ENCODE results near the gene BBS5.
A peak's percentile ranks its signal among the peaks of the same experiment; 100 is the strongest.
"Not testable (repeated sequence)": the region's sequence is repeated elsewhere in the genome, so short reads cannot be mapped to it uniquely, and the experiment has no call there.

BBS5 gene

DNA sequence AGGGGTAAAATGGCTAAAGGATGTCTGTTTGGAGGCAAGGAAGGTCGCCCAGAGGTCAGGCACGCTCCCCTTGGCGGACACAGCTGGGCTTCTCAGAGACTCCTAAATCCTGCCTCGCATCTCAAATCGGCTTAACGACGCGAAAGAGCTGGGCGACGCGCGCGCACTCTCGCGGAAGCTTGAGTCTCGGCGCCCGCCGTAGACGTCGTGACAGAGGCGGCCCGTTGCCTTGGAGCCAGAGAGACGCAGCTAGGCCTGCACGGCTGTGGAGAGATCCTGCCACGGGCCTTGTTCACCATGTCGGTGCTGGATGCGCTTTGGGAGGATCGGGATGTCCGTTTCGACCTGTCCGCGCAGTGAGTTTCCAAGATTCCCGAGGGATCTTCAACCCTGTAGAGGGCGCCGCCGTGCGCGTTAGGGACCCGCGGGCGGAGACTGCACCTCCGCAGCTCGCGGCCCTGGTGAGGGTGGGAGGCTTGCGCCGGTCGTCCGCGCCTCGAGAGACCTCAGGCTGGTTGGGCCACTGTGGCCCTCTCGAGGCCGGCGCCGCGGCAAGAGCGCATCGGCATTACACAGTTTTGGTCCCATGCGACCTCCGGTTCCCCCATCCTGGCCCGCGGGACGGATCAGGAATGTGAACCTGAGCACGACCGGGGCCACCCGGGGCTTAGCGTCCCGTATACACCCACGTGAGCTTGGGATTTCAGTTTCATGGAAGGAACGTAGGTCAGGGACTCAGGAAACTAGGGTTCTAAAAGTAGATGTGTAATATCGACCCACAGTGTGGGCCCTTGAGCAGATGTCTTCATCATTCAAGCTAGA lies at the start of gene BBS5:
Gene BBS5, plus strand, starts transcription at position 238 of the 822 bp plus-strand sequence. Its CDS starts 60 bp downstream, at position 298.
- DNase-seq = peak; percentile 77 to 84

DNA sequence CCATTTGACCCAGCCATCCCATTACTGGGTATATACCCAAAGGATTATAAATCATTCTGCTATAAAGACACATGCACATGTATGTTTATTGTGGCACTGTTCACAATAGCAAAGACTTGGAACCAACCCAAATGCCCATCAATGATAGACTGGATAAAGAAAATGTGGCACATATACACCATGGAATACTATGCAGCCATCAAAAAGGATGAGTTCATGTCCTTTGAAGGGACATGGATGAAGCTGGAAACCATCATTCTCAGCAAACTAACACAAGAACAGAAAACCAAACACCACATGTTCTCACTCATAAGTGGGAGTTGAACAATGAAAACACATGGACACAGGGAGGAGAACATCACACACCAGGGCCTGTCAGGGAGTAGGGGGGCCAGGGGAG lies 47.5 kb upstream of the BBS5 start:
- not testable (repeated sequence) for DNase-seq

DNA sequence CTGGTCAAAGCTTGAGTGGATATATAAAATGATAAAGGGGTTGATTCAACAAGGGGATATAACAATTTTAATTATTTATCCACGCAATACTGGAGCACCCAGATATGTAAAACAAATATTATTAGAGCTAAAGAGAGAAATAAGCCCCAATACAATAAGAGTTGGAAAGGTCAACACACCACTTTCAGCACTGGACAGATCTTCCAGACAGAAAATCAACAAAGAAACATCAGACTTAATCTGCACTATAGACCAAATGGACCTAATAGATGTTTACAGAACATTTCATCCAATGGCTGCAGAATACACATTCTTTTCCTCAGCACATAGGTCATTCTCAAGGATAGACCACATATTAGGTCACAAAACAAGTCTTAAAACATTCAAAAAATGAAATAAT lies 45.1 kb upstream of the BBS5 start:
- DNase-seq = not testable (repeated sequence)

GRCh38 chr2:169438466-169439072 lies 40.7 kb upstream of the BBS5 start:
- DNase-seq = no peak

DNA sequence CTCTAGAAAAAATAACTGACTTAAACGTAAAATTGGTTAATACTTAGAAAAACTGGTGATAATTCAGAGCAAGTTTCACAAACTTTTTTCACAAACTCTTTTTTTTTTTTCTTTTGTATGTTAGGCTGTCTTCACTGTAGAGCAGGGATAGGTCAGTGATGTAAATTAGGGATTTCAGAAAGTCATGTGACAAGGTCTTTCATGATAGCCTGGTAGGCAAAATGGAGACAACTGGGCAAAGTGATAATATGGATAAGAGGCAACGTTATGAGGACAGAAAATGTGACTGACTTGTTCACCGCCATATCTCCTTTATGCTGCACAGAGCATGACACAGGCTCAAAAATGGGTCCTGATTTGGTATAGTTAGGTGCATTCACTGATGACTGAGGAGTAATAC lies 39.4 kb upstream of the BBS5 start:
- no peak for DNase-seq

- no peak for DNase-seq
These were observed 32.8 kb upstream of the BBS5 start for GRCh38 chr2:169446452-169446851.

DNA sequence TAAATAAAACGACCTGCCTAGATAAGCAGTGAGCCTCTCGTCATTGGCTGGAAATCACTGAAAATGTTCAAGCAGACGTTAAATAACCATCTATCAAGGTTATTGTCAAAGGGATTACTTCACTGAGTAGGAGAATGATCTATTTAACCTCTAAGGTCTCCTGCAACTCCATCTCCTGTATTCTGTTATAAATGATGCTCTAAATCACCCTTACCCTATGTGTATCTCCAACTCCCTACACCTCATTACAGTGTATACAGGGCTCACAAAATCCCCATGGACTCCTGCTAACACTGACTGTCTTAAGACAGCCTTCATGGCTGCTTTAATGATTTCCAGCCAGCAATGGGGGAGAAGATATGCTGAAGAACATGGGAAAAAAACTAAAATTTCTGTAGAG lies 31.0 kb upstream of the BBS5 start:
- no peak for DNase-seq

DNA sequence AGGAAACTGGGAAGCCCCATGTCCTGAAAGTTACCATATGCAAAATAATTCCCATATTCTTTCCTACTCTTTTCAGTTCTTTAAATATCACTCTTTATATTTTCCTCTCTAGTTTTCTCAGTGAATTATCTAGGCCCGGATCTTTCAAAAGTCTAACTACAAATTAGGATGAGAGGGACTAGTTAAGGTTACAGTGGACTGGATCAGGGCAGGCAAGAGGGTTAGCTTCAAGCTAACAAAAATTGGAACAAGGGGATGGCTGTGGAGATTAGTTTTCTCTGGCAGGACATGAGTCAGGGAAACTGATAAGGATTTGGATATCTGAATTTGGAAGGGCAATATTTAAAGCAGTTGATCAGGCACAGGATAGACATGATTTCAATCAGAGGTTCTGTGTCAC lies 30.4 kb upstream of the BBS5 start:
- DNase-seq = no peak

GRCh38 chr2:169452080-169452479 lies 27.2 kb upstream of the BBS5 start:
- DNase-seq = no peak

GRCh38 chr2:169453044-169453443 lies 26.2 kb upstream of the BBS5 start:
- not testable (repeated sequence) for DNase-seq

- no peak for DNase-seq
These were observed 18.2 kb upstream of the BBS5 start for GRCh38 chr2:169461143-169461542.

GRCh38 chr2:169462896-169463695 lies 16.2 kb upstream of the BBS5 start:
- no peak for DNase-seq

GRCh38 chr2:169464466-169464865 lies 14.8 kb upstream of the BBS5 start:
- DNase-seq = no peak

DNA sequence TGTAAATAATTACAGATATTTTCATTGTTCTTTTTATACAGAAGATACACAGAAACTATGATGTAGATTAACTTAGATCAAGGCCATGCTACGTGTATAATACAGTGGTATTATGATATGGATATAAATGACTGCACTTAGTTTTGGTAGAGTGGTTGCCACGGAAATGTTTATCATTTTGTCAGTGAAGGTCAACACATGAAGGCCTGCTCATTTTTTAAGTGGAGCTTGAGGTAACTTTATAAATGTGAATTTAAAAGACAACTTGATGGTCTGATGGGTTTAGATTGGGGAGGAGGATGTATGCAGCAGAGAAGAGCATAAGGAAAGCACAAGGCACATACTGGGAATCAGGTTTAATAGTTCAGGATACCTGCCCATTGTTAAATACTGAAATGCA lies 14.4 kb upstream of the BBS5 start:
- no peak for DNase-seq

GRCh38 chr2:169468841-169469240 lies 10.5 kb upstream of the BBS5 start:
- no peak for DNase-seq

GRCh38 chr2:169469952-169470572 lies 9.2 kb upstream of the BBS5 start:
- DNase-seq = no peak

DNA sequence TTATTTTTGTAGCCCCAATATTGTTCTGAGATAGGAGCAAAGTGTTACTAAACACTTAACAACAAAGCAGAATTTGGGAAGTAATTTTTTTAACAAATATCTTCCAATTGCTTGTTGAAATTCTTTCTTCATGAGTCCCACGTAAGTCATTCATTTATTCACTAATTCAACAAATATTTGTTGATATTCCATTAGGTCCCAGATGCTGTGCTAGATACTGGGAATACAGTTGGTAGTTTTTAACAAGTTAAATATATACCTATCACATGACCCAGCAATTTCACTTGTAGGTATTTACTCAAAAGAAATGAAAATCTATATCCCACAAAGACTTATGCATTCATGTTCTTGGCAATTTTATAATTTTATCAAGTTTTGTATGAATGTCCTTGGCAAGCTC lies 7.0 kb upstream of the BBS5 start:
- no peak for DNase-seq

DNA sequence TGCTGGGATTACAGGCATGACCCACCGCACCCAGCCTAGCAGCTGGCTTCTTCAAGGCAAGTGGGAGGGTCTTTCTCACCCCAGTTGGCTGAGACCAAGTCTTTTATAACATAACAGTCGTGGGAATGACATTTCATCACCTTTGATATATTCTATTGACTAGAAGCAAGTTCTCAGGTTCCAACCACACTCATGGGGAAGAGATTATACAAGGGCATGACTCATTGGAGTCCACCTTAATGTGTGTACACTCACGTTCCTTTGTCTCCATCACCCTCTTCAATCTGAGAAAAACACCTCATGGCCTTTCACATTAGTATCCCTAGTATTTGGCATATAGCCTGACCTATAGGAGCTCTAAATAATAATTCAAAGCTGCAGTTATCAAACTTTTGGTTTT lies 2.8 kb upstream of the BBS5 start:
- DNase-seq = no peak

GRCh38 chr2:169478339-169478738 lies 955 bp upstream of the BBS5 start:
- no peak for DNase-seq

GRCh38 chr2:169478745-169479256 lies 493 bp upstream of the BBS5 start:
- no peak for DNase-seq

GRCh38 chr2:169480079-169480465 lies 778 bp downstream of the BBS5 start:
- no peak for DNase-seq

DNA sequence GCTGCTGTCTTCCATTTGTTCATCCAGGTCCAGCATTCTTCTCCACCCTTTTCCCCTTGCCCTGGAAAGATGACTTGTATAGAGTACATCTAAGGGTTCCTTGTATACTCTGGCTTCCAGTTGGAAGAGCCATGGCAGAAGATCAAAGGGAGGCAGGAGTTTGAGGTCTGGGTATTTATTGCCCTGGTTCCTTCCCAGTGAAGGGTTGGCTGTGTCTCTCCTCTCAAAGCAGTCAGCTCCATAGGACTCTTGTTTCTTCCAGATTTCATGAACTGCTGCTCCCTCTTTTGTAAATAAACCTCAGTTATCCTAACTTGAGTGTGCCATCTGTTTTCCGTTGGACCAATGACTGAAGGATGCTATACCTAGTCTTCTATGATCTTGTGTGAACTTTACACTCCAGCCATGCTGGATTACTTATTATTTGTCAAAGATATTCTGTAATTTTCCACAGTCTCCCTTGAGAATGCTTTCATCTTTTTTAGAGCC lies 6.4 kb downstream of the BBS5 start:
- DNase-seq = no peak

DNA sequence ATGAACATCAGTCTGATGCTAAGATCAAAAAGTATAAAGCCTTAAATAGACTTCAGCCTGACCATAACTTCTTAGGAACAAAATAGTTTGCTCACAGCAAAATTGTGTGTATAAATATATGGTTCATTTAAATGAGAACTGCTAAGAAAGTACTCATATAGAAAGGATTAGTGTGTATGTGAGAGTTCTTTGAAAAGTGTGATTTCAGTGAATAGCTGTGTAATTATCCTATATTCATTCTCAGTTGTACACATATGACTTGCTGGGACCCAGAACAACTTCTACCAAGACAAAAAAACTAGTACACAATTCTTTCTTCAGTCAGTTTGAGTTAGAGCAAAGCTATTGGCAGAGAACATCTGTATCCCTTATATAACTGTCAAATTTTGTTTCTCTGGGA lies 7.2 kb downstream of the BBS5 start:
- no peak for DNase-seq
